GM21423 (cell line): ENCODE measurements around the gene RCSD1.

Source experiments
- ATAC-seq: cut with Tn5 transposase; IDR thresholded peaks from one replicate; pipeline ENCODE4 v1.9.1; 2021; ENCODE audit warnings: mild to moderate bottlenecking, moderate library complexity; ENCODE audit not compliant: unreplicated experiment

The RCSD1 gene

GRCh38 chr1:167640051-167640450, 10.0 kb downstream of the RCSD1 start:
- no peak for ATAC-seq

- ATAC-seq: no peak
These were observed 11.9 kb downstream of the RCSD1 start for GRCh38 chr1:167641786-167642500.

GRCh38 chr1:167642501-167642826, 12.4 kb downstream of the RCSD1 start:
- no peak for ATAC-seq

- no peak for ATAC-seq
These were observed 13.4 kb downstream of the RCSD1 start for GRCh38 chr1:167643441-167643840.

GRCh38 chr1:167644551-167644950, 14.5 kb downstream of the RCSD1 start:
- ATAC-seq: no peak

- ATAC-seq: no peak
These were observed 15.1 kb downstream of the RCSD1 start for GRCh38 chr1:167645140-167645541.

GRCh38 chr1:167645625-167646414, 15.8 kb downstream of the RCSD1 start:
- ATAC-seq: no peak

- no peak for ATAC-seq
These were observed 18.3 kb downstream of the RCSD1 start for GRCh38 chr1:167648252-167648849.

- no peak for ATAC-seq
These were observed 19.1 kb downstream of the RCSD1 start for GRCh38 chr1:167648978-167649744.

GRCh38 chr1:167650269-167651160, 20.5 kb downstream of the RCSD1 start:
- ATAC-seq: peak; percentile 79

GRCh38 chr1:167651161-167651693, 21.2 kb downstream of the RCSD1 start:
- ATAC-seq: peak; percentile 40

- ATAC-seq: no peak
These were observed 25.0 kb downstream of the RCSD1 start for GRCh38 chr1:167654975-167655575.

- no peak for ATAC-seq
These were observed 26.6 kb downstream of the RCSD1 start for GRCh38 chr1:167656657-167657056.

GRCh38 chr1:167658574-167659328, 28.7 kb downstream of the RCSD1 start:
- ATAC-seq: no peak

- no peak for ATAC-seq
These were observed 29.4 kb downstream of the RCSD1 start for GRCh38 chr1:167659450-167659849.

GRCh38 chr1:167659881-167660280, 29.8 kb downstream of the RCSD1 start:
- no peak for ATAC-seq

- ATAC-seq: no peak
These were observed 31.7 kb downstream of the RCSD1 start for GRCh38 chr1:167661527-167662426.
